ELR (cell line): Measurements from ENCODE around the gene ZMIZ1.
"Not testable (repeated sequence)": the region's sequence is repeated elsewhere in the genome, so short reads cannot be mapped to it uniquely, and the experiment has no call there.

Experiments used
- DNase-seq: peaks from one replicate; pipeline ENCODE4 v3.0.0-alpha.2; 2015; ENCODE audit warnings: low read depth

Gene ZMIZ1

DNA sequence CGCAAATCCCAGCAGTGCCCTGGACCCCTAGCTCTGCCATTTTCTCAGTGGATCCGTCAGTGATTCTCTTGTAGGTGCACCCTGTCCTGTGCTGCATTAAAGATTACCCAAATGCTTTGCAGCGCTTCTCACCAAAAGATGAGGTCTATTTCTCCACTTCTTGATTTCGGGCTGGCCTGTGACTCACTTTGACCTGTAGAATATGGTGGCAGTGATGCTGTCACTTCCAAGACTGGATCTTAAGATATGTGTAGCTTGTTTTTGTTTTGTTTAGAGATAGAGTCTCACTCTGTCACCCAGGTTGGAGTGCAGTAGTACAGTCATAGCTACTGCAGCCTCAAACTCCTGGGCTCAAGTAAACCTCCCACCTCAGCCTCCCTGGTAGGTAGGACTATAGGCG lies 37.0 kb upstream of the ZMIZ1 start:
- no peak for DNase-seq

DNA sequence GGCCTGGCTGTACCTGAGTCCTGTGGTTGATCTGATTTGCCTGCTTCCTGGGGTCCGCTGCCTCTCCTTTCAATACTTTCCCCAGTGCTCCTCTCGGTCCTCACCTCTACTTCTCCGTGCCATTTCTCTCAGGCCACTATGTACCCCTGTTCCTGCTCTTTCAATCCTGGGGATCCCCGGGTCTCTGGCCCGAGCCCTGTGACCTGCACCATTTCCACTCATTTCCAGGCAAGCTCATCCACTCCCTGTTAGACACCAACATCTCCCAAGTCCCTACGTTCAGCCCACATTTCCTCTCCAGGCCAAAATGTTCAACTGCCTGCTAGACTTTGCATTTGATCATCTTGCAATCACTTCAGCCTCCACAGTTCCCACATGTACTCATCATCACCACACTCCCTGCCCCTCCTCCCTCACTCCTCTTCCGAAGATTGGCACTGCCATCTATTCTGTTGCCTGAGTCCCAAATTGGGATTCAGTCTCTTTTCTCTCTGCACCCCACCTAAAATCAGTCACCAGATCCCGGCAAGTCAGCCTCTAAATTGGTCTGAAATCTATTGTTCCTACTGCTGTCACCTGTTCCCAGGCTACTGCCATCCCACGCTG lies 34.4 kb upstream of the ZMIZ1 start:
- DNase-seq: no peak

DNA sequence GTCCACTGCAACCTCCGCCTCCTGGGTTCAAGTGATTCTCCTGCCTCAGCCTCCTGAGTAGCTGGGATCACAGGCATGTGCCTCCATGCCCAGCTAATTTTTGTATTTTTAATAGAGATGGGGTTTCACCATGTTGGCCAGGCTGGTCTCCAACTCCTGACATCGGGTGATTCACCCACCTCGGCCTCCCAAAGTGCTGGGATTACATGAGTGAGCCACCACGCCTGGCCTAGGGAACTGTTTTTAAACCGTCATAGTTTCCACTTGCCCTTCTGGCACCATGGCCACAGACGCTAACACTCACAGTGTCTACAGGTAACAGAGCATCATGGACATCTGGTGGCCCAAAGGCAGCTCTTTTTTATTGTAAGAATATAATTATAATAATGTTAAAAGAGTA lies 32.4 kb upstream of the ZMIZ1 start:
- not testable (repeated sequence) for DNase-seq

GRCh38 chr10:79038104-79038840 lies 30.5 kb upstream of the ZMIZ1 start:
- no peak for DNase-seq

- no peak for DNase-seq
Measured at GRCh38 chr10:79038841-79039201, 29.9 kb upstream of the ZMIZ1 start.

- no peak for DNase-seq
Measured at GRCh38 chr10:79042639-79043411, 25.9 kb upstream of the ZMIZ1 start.

GRCh38 chr10:79044036-79044632 lies 24.6 kb upstream of the ZMIZ1 start:
- no peak for DNase-seq

DNA sequence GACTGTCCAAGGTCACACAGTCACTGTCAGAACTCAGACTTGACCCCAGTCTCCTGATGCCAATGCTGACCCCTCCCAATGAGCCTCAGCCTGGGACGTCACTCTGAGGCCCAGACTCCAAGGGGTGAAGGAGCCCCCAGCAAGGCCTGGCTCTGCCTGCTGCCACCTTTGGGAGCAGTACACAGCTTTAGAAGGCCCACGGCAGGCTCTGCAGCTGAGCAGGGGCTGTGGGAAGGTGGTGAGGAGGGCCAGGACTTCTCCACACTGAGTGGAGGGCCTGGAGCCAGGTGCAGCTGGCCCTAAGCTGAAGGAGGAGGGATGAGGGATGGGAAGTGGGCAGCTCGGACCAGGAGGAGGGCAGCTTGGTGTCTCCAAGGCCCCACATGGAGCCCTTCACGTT lies 23.9 kb upstream of the ZMIZ1 start:
- no peak for DNase-seq

- DNase-seq: no peak
Measured at GRCh38 chr10:79045566-79046175, 23.1 kb upstream of the ZMIZ1 start.

- DNase-seq: no peak
Measured at GRCh38 chr10:79046326-79046725, 22.4 kb upstream of the ZMIZ1 start.

- no peak for DNase-seq
Measured at GRCh38 chr10:79046741-79047583, 21.8 kb upstream of the ZMIZ1 start.

DNA sequence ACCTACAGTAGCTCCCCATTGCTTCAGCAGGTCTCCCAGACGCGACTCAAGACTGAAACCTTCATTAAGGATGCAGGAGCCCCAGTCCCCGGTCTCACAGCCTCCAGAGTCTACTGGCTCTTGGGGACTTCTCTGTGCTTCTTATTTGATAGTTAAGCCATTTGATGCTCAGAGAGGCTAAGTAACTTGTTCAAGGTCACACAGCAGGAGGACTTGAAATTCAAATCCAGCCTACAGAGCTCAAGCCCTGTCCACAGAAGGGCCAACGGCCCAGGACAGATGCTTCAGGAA lies 21.2 kb upstream of the ZMIZ1 start:
- DNase-seq: no peak

DNA sequence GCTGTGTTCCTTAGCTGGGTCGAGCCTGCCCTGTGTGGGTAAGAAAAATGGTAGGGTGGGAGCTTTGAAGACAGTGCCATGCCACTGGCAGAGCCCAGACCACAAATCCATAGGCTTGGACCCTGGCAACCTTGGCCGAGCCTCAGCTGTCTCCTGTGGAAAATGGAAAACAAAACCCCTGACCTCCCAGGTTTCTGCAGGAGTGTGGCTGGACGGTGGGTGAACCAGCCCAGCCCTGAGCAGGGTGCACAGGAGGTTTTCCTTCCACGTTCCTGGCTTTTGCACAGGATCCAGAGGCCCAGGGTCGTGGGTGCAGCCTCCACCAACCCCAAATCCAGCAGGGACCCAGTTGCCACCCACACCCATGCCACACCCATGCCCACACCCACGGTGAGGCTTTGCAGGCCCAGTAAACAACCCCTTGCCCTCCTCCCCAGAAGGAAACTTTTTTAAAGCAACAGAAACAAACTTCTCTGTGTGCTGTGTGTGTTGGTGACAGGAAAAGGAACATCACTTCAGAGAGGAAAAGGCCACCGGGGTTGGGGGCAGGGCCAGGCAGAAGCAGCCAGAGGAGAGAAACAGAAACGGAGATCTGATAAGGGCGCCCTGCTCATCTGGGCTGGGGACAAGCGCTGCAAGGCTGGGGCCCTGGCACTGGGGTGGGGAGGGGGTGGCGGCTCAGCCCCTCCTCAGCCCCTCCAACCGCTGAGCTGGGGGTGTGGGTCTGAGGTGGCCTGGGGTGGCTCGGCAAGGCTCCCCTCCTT lies 20.7 kb upstream of the ZMIZ1 start:
- no peak for DNase-seq

GRCh38 chr10:79048639-79049550 lies 19.9 kb upstream of the ZMIZ1 start:
- DNase-seq: no peak

- peak; percentile 41 for DNase-seq
Measured at GRCh38 chr10:79049931-79050895, 18.6 kb upstream of the ZMIZ1 start.

- peak; percentile 23 for DNase-seq
Measured at GRCh38 chr10:79050896-79051555, 17.7 kb upstream of the ZMIZ1 start.

- DNase-seq: no peak
Measured at GRCh38 chr10:79051766-79052165, 17.0 kb upstream of the ZMIZ1 start.
